ENCODE measurements around the gene KCNA4. TPM values are rescaled to one million over a fixed set of nuclear protein-coding genes. Genes with fewer than 3 reads are reported as not detected.

KCNA4 gene
- polyA plus RNA-seq, 1 of the 3 experiments (the other 2 are of a cell fraction), result not detected

DNA sequence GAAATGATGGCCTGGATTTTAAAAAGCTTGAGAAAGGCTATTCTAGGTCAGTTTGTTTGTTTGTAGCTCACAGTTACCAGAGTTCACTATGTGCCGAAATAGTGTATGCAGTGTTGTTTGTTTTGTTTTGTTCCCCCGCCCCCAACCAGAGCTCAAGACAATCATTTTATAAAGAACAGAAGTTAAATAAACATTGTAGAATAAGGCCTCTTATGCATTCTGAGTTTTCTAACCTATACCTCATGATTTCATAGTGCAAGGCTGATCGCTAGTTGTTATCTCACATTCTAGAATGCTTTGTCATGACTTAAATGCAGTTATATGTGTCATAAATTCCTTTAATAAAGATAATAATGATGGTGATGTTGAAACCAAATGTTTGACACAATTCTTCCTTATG lies 7.8 kb downstream of the KCNA4 start:
- Histone ChIP-seq H3K27ac (ENCODE audit: low read depth in 2 of 2, low read length in 1 of 2) (no peak overlapping the region), H3K9ac (no peak overlapping the region), H3K9me3 (no peaks in the 10 kb centered on the region; the same call in 1 of the 2 replicates), H4K20me1 (ENCODE audit: insufficient read depth) (no peaks in the 10 kb centered on the region), H3K9me2 (no peaks in the 10 kb centered on the region), H3K4me3 (ENCODE audit: low read depth in 2 of 2, low read length in 1 of 2) (no peak overlapping the region), H3K79me2 (ENCODE audit: insufficient read depth) (no peaks in the 10 kb centered on the region), H3F3A (replicated peaks; ENCODE audit: insufficient read depth) (no peaks in the 10 kb centered on the region), H3K36me3 (replicated peaks in 1 of 2; ENCODE audit: control insufficient read depth in 1 of 2, insufficient read depth in 2 of 2, low read length in 1 of 2) (no peaks in the 10 kb centered on the region), H3K27me3 (ENCODE audit: insufficient read depth) (no peaks in the 10 kb centered on the region; the same call in 1 of the 2 replicates), H3K4me1 (ENCODE audit: control insufficient read depth in 1 of 2, insufficient read depth in 2 of 2, low read depth in 1 of 2, low read length in 1 of 2) (no peaks in the 10 kb centered on the region), H2AFZ (ENCODE audit: low read depth) (no peak overlapping the region), H3K4me2 (no peak overlapping the region)
- DNase-seq, result no peak
- ChIA-PET POLR2A (no interaction called here), CTCF (no interaction called here)
- TF ChIP-seq SIN3A (IDR thresholded peaks at IDR 0.05; ENCODE audit: borderline replicate concordance, low read depth, low read length), result no peak
- TF ChIP-seq, protein P1, sequence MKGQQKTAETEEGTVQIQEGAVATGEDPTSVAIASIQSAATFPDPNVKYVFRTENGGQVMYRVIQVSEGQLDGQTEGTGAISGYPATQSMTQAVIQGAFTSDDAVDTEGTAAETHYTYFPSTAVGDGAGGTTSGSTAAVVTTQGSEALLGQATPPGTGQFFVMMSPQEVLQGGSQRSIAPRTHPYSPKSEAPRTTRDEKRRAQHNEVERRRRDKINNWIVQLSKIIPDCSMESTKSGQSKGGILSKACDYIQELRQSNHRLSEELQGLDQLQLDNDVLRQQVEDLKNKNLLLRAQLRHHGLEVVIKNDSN (IDR thresholded peaks at IDR 0.05; ENCODE audit: borderline replicate concordance, low read depth), result no peak
- 13% methylated on average over 3 of the region's 3 CpGs for WGBS (ENCODE audit: low lambda C conversion rate)

DNA sequence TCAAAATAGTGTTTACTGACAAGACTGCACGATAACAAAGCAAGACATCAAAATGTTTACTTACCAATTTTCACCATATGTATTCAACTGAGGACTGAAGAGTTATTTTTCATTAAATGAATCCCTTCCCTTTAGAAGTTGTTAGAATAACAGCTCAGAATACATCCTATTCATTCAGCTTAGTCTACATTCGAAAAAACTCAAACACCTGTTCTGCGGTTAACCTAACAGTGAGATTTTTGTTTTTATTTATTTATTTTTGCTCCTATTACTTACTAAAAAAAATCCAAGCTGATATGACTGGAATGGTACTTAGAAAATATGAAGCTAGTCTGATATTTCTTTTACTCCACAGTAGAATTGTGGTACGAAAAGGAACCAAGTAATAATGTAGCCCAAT lies 10.0 kb downstream of the KCNA4 start:
- Histone ChIP-seq H2AFZ (ENCODE audit: low read depth) (no peak overlapping the region), H3K36me3 (replicated peaks in 1 of 2; ENCODE audit: control insufficient read depth in 1 of 2, insufficient read depth in 2 of 2, low read length in 1 of 2) (no peaks in the 10 kb centered on the region), H3K4me2 (no peak overlapping the region), H3K4me3 (ENCODE audit: low read depth in 2 of 2, low read length in 1 of 2) (no peak overlapping the region), H3K9ac (no peak overlapping the region), H3K27ac (ENCODE audit: low read depth in 2 of 2, low read length in 1 of 2) (no peak overlapping the region), H3K9me3 (no peaks in the 10 kb centered on the region; the same call in 1 of the 2 replicates), H3F3A (replicated peaks; ENCODE audit: insufficient read depth) (no peaks in the 10 kb centered on the region), H3K27me3 (ENCODE audit: insufficient read depth) (no peaks in the 10 kb centered on the region; the same call in 1 of the 2 replicates), H3K4me1 (ENCODE audit: control insufficient read depth in 1 of 2, insufficient read depth in 2 of 2, low read depth in 1 of 2, low read length in 1 of 2) (no peaks in the 10 kb centered on the region), H4K20me1 (ENCODE audit: insufficient read depth) (no peaks in the 10 kb centered on the region), H3K9me2 (no peaks in the 10 kb centered on the region), H3K79me2 (ENCODE audit: insufficient read depth) (no peaks in the 10 kb centered on the region)
- DNase-seq, result no peak
- POLR2A ChIA-PET, result no interaction called here
- CTCF ChIA-PET, result no interaction called here
- TF ChIP-seq SIN3A (IDR thresholded peaks at IDR 0.05; ENCODE audit: borderline replicate concordance, low read depth, low read length) (no peak), TEAD4 (IDR thresholded peaks at IDR 0.05; ENCODE audit: borderline replicate concordance, insufficient read depth) (no peak), EZH2phosphoT487 (IDR thresholded peaks at IDR 0.05; ENCODE audit: borderline replicate concordance, low read depth) (no peak), MEF2A (IDR thresholded peaks at IDR 0.05; ENCODE audit: borderline replicate concordance, low read depth) (no peak), CHD2 (IDR thresholded peaks at IDR 0.05; ENCODE audit: low read length, partially characterized antibody) (no peak), YY1 (IDR thresholded peaks at IDR 0.05; ENCODE audit: low read depth) (no peak), RXRA (IDR thresholded peaks at IDR 0.05; ENCODE audit: borderline replicate concordance, low read depth) (no peak)
- TF ChIP-seq, protein P2, sequence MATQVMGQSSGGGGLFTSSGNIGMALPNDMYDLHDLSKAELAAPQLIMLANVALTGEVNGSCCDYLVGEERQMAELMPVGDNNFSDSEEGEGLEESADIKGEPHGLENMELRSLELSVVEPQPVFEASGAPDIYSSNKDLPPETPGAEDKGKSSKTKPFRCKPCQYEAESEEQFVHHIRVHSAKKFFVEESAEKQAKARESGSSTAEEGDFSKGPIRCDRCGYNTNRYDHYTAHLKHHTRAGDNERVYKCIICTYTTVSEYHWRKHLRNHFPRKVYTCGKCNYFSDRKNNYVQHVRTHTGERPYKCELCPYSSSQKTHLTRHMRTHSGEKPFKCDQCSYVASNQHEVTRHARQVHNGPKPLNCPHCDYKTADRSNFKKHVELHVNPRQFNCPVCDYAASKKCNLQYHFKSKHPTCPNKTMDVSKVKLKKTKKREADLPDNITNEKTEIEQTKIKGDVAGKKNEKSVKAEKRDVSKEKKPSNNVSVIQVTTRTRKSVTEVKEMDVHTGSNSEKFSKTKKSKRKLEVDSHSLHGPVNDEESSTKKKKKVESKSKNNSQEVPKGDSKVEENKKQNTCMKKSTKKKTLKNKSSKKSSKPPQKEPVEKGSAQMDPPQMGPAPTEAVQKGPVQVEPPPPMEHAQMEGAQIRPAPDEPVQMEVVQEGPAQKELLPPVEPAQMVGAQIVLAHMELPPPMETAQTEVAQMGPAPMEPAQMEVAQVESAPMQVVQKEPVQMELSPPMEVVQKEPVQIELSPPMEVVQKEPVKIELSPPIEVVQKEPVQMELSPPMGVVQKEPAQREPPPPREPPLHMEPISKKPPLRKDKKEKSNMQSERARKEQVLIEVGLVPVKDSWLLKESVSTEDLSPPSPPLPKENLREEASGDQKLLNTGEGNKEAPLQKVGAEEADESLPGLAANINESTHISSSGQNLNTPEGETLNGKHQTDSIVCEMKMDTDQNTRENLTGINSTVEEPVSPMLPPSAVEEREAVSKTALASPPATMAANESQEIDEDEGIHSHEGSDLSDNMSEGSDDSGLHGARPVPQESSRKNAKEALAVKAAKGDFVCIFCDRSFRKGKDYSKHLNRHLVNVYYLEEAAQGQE (IDR thresholded peaks at IDR 0.05; ENCODE audit: low read depth, low read length), result no peak
- TF ChIP-seq, protein P3, sequence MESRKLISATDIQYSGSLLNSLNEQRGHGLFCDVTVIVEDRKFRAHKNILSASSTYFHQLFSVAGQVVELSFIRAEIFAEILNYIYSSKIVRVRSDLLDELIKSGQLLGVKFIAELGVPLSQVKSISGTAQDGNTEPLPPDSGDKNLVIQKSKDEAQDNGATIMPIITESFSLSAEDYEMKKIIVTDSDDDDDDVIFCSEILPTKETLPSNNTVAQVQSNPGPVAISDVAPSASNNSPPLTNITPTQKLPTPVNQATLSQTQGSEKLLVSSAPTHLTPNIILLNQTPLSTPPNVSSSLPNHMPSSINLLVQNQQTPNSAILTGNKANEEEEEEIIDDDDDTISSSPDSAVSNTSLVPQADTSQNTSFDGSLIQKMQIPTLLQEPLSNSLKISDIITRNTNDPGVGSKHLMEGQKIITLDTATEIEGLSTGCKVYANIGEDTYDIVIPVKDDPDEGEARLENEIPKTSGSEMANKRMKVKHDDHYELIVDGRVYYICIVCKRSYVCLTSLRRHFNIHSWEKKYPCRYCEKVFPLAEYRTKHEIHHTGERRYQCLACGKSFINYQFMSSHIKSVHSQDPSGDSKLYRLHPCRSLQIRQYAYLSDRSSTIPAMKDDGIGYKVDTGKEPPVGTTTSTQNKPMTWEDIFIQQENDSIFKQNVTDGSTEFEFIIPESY (IDR thresholded peaks at IDR 0.05; ENCODE audit: borderline replicate concordance, low read depth), result no peak
- WGBS (ENCODE audit: low lambda C conversion rate), result 8% methylated on average over 4 of the region's 4 CpGs

All from SK-N-SH (cell line).